Type B pancreatic cell (in vitro differentiated cells): ENCODE data around the gene SETDB2. TPM values are rescaled to one million over a fixed set of nuclear protein-coding genes. Genes with fewer than 3 reads are reported as not detected.

Source experiments
- DNase-seq: peaks from one replicate; pipeline ENCODE4 v3.0.0; 2021; ENCODE audit warnings: mixed read lengths; ENCODE audit not compliant: unreplicated experiment; ENCODE audit errors: extremely low spot score
- H3K27ac Mint-ChIP-seq: 2 replicates; pipeline ENCODE4 v1.8.0; 2021; ENCODE audit warnings: mild to moderate bottlenecking, mixed read lengths
- H3K27me3 Mint-ChIP-seq: 2 replicates; pipeline ENCODE4 v1.8.0; 2021; ENCODE audit warnings: mixed read lengths
- H3K36me3 Mint-ChIP-seq: 2 replicates; pipeline ENCODE4 v1.8.0; 2021; ENCODE audit warnings: mixed read lengths
- H3K4me1 Mint-ChIP-seq: one replicate; pipeline ENCODE4 v1.8.0; 2021; ENCODE audit warnings: mixed read lengths; ENCODE audit not compliant: unreplicated experiment
- H3K4me3 Mint-ChIP-seq: 2 replicates; pipeline ENCODE4 v1.8.0; 2021; ENCODE audit warnings: mild to moderate bottlenecking, mixed read lengths
- H3K9me3 Mint-ChIP-seq: 2 replicates; pipeline ENCODE4 v1.8.0; 2021; ENCODE audit warnings: mixed read lengths
- CTCF ChIP-seq: fragments of 200-600 bp; sonication (generic); conservative IDR thresholded peaks from 2 replicates; pipeline ENCODE4 v1.5.0; 2021; ENCODE audit warnings: antibody characterized with exemption, mild to moderate bottlenecking
- total RNA-seq: library from RNA; stranded (reverse); gene quantifications from 2 replicates; pipeline ENCODE4 v1.2.1, GENCODE V29; 2021; ENCODE audit warnings: low replicate concordance

The SETDB2 gene
- total RNA-seq, 1 donor from 2014 or later, result 11.8 TPM

DNA sequence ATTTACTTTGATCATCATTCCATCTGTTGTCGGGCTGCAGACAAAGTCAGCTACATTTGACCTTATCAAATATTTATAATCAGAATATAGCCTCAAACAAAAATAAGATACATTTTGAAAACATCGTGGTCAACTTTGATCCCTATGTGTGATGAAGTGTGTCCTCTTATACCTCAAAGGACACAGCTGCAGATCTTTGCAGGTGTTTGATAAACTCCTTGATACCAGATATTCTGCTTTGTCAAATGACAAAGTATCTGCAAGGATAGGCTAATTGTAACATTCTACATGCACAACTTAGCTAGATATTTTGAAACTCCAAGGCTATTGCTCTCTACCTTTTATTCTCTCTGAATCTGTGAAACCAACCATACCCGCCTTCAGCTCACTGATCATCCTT lies 95.7 kb downstream of the SETDB2 start:
- DNase-seq, result no peak
- Mint-ChIP-seq H3K4me3 (no peak overlapping the region), H3K9me3 (no peaks in the 10 kb centered on the region), H3K36me3 (peaks cover 24% of the 10 kb centered on the region), H3K4me1 (no peaks in the 10 kb centered on the region), H3K27ac (no peak overlapping the region), H3K27me3 (no peaks in the 10 kb centered on the region)
- TF ChIP-seq CTCF, result no peak

DNA sequence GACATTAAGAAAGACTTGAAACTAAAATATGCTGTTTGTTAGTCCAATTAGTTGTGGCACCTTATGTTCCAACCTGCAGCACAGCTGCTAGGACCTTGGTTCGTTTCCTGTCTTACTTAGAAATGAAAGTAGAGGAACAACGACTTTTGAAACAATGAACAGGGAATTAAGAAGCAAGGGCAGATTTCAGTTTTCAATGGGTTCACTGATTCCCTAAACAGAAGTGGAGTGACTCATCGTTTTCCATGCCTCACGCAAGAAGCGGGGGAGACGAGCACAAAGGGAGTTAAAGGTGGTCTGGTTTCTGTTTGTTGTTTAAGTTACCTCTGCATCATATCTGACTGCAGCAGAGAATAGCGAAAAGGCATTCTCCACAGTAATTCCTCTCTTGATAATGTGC lies 96.5 kb downstream of the SETDB2 start:
- no peak for TF ChIP-seq CTCF
- no peak for DNase-seq
- peaks cover 3% of the 10 kb centered on the region for H3K4me1 Mint-ChIP-seq
- H3K9me3 Mint-ChIP-seq, result no peaks in the 10 kb centered on the region
- H3K27ac Mint-ChIP-seq, result no peak overlapping the region
- no peaks in the 10 kb centered on the region for H3K27me3 Mint-ChIP-seq
- no peak overlapping the region for H3K4me3 Mint-ChIP-seq
- H3K36me3 Mint-ChIP-seq, result peaks cover 21% of the 10 kb centered on the region

DNA sequence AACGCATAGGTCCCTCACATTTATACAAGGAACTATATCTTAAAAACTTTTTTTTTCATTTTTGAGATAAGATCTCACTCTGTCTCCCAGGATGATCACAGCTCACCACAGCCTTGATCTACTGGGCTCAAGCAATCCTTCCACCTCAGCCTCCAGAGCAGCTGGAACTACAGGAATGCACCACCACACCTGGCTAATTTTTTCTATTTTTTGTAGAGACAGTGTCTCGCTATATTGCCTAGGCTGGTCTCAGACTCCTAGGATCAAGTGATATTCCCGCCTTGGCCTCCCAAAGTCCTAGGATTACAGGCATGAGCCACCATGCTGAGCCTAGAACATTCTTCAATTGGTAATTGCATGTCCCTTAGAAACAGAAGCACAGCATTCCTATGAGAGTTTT lies 99.6 kb downstream of the SETDB2 start:
- H3K36me3 Mint-ChIP-seq, result peaks cover 14% of the 10 kb centered on the region
- DNase-seq, result no peak

More for the DNA sequence above, 99.6 kb downstream of the SETDB2 start:
- no peaks in the 10 kb centered on the region for H3K9me3 Mint-ChIP-seq
- H3K4me1 Mint-ChIP-seq, result peaks cover 12% of the 10 kb centered on the region
- H3K27me3 Mint-ChIP-seq, result no peaks in the 10 kb centered on the region
- no peak for TF ChIP-seq CTCF
- H3K4me3 Mint-ChIP-seq, result no peak overlapping the region
- H3K27ac Mint-ChIP-seq, result no peak overlapping the region

Other genes with a start within 250 kb of the SETDB2 start
- not detected in 2 replicates for gene MLNR, start 223.9 kb upstream of the SETDB2 start, total RNA-seq
- 11.2 and 12.5 TPM in 2 replicates for gene CDADC1, start 196.3 kb upstream of the SETDB2 start, total RNA-seq
- 11.4 and 18.1 TPM in 2 replicates for gene CAB39L, start 210 bp upstream of the SETDB2 start, total RNA-seq
- gene PHF11, start 51.7 kb downstream of the SETDB2 start, total RNA-seq, result 18.9 and 20.7 TPM in 2 replicates
- gene RCBTB1, start 141.3 kb downstream of the SETDB2 start, total RNA-seq, result 11.3 and 30.7 TPM in 2 replicates
- 0.83 TPM in 1 of 2 replicates, not detected in the other for gene ARL11, start 184.2 kb downstream of the SETDB2 start, total RNA-seq
- 32.2 and 56.5 TPM in 2 replicates for gene EBPL, start 247.2 kb downstream of the SETDB2 start, total RNA-seq